Measurements from ENCODE around the gene ITGA7. TPM values are rescaled to one million over a fixed set of nuclear protein-coding genes. Genes with fewer than 3 reads are reported as not detected.

The ITGA7 gene
- total RNA-seq (2014; rRNA removed; shearing (Covaris generic)) = 0.58 and 3.0 TPM in 2 replicates

- in situ Hi-C loops (cut with HindIII; ENCODE audit: low sequenced_read_pairs) = no loop called here
- DNase-seq (ENCODE audit: low spot score) = peak; percentile 71
These were observed at the start of gene ITGA7 for GRCh38 chr12:55707841-55708694. TSS of gene ITGA7 (minus strand) at chr12:55707904. CDS start at chr12:55707682, 222 bp downstream.

- in situ Hi-C loops (cut with HindIII; ENCODE audit: low sequenced_read_pairs) = no loop called here
- DNase-seq (ENCODE audit: low spot score) = no peak
These were observed 47.5 kb upstream of the ITGA7 start for GRCh38 chr12:55755246-55755645.

- in situ Hi-C loops (cut with HindIII; ENCODE audit: low sequenced_read_pairs) = no loop called here
- no peak for DNase-seq (ENCODE audit: low spot score)
These were observed 40.7 kb upstream of the ITGA7 start for GRCh38 chr12:55748230-55748993.

- in situ Hi-C loops (cut with HindIII; ENCODE audit: low sequenced_read_pairs) = no loop called here
- no peak for DNase-seq (ENCODE audit: low spot score)
These were observed 39.2 kb upstream of the ITGA7 start for GRCh38 chr12:55746913-55747231.

GRCh38 chr12:55746174-55746912 lies 38.6 kb upstream of the ITGA7 start:
- in situ Hi-C loops (cut with HindIII; ENCODE audit: low sequenced_read_pairs) = no loop called here
- DNase-seq (ENCODE audit: low spot score) = peak; percentile 20

- in situ Hi-C loops (cut with HindIII; ENCODE audit: low sequenced_read_pairs) = no loop called here
- DNase-seq (ENCODE audit: low spot score) = peak; percentile 63
These were observed 37.9 kb upstream of the ITGA7 start for GRCh38 chr12:55745361-55746173.

- in situ Hi-C loops (cut with HindIII; ENCODE audit: low sequenced_read_pairs) = no loop called here
- DNase-seq (ENCODE audit: low spot score) = no peak
These were observed 36.8 kb upstream of the ITGA7 start for GRCh38 chr12:55744340-55745030.

GRCh38 chr12:55743406-55744339 lies 36.0 kb upstream of the ITGA7 start:
- DNase-seq (ENCODE audit: low spot score) = peak; percentile 43
- in situ Hi-C loops (cut with HindIII; ENCODE audit: low sequenced_read_pairs) = no loop called here

- in situ Hi-C loops (cut with HindIII; ENCODE audit: low sequenced_read_pairs) = no loop called here
- peak; percentile 87 for DNase-seq (ENCODE audit: low spot score)
These were observed 35.2 kb upstream of the ITGA7 start, which contains the start of gene GDF11 for GRCh38 chr12:55742719-55743405. TSS of gene GDF11 (plus strand) at chr12:55743122. CDS start at chr12:55743317, 195 bp downstream.

GRCh38 chr12:55741931-55742680 lies 34.4 kb upstream of the ITGA7 start:
- in situ Hi-C loops (cut with HindIII; ENCODE audit: low sequenced_read_pairs) = no loop called here
- DNase-seq (ENCODE audit: low spot score) = no peak

GRCh38 chr12:55739025-55739378 lies 31.3 kb upstream of the ITGA7 start:
- no peak for DNase-seq (ENCODE audit: low spot score)
- in situ Hi-C loops (cut with HindIII; ENCODE audit: low sequenced_read_pairs) = no loop called here

- peak; percentile 94 for DNase-seq (ENCODE audit: low spot score)
- in situ Hi-C loops (cut with HindIII; ENCODE audit: low sequenced_read_pairs) = no loop called here
These were observed 30.7 kb upstream of the ITGA7 start for GRCh38 chr12:55738123-55739024.

GRCh38 chr12:55737581-55738122 lies 29.9 kb upstream of the ITGA7 start:
- in situ Hi-C loops (cut with HindIII; ENCODE audit: low sequenced_read_pairs) = no loop called here
- no peak for DNase-seq (ENCODE audit: low spot score)

- peak; percentile 63 for DNase-seq (ENCODE audit: low spot score)
- in situ Hi-C loops (cut with HindIII; ENCODE audit: low sequenced_read_pairs) = no loop called here
These were observed 29.3 kb upstream of the ITGA7 start for GRCh38 chr12:55736780-55737580.
